Stimulated activated CD4-positive, alpha-beta T cell treated with anti-CD3 and anti-CD28 coated beads, Interleukin-2, amount 100 ng/mL, for 48 hours (primary cell): ENCODE data around the gene GRWD1.

Experiments used
- DNase-seq, 2 donors: peaks; one replicate each; pipeline ENCODE4 v3.0.0-alpha.2; 2020

The GRWD1 gene

DNA sequence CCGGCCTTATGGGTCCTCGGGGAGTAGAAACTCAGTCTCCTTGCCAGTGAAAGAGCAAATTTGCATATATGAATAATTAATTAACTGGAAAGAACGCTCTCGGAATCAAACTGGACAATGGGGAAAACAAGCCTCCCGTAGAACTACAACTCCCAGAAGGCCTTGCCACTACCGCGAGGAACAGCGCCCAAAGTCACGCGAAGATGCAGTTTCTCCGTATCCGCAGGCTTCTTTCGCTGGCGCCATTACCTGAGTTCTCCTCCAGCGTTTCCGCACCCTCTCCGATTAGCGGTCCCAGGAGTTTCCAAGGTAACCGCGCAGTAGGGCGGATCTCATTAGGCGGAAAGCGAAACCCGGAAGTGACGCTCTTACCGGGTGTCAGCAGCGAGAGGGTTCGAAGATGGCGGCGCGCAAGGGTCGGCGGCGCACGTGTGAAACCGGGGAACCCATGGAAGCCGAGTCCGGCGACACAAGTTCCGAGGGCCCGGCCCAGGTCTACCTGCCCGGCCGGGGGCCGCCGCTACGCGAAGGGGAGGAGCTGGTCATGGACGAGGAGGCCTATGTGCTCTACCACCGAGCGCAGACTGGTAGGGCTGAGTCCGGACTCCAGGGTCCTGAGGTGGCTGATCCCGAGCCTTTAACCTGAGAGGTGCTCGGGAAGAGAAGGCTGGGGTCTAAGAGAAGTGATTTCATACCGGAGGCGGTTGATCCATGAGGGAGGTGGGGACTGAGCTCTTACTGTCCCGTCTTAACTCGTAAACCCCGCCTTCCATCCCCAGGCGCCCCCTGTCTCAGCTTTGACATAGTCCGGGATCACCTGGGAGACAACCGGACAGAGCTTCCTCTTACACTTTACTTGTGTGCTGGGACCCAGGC is at the start of gene GRWD1:
Gene GRWD1, plus strand, starts transcription at position 378 of the 876 bp plus-strand sequence. Its CDS starts 23 bp downstream, at position 401.
- DNase-seq = peak; percentile 86 to 88

DNA sequence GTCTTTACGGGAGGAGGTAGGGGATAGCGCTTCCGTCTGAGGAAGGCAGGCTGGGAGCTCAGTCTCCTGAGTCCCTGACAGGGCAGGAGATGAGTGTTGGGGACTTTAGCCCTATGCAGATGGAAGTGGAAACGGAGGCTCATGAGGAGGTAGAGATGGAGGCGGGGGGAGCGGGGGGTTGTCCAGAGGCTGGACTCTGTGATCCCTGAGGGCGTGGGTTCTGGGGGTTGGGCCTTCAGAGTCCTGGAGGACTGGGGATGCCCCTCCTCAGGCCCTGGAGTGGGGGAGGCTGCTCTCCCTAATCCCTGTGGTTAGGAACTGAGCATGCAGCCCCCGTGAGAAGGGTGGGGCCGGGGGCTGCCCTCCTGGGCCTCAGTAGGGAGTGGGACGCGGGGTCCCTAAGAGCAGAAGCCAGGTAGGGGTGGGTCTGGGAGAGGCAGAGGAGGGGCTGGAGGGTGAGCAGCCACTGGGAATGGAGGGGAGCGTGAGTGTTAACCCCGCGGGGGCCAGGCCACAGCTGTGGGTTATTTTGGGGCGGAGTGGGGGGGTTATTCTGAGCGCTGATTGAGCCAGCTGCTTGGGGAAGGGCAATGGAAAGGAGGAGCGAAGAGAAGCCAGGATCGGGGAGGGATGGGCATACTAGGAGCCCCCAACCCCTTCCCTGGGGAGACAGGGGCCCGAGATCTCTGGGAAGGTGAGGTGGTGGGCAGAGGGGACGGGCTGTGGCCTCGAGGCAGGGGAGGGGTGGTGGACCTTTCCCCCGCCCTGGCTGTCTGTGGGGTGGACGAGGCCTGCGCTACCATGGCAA is 49.6 kb upstream of the GRWD1 start:
- no peak for DNase-seq

DNA sequence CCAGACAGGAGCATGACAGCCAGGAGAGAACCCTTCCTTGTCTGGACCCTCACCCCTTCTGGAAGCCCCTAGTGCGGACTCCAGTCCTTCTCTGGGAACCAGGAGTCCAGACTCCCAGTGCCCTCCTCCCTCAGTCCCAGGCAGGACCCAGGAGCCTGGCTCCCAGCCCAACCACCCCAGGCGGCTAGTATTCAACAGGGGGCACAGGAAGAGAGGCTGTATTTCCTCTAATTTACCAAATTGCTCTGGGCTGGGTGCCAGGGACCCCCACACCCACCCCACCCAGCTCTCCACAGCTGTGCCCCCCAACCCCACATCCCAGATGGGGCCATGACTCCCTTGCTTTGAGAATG is 49.0 kb upstream of the GRWD1 start:
- no peak for DNase-seq

DNA sequence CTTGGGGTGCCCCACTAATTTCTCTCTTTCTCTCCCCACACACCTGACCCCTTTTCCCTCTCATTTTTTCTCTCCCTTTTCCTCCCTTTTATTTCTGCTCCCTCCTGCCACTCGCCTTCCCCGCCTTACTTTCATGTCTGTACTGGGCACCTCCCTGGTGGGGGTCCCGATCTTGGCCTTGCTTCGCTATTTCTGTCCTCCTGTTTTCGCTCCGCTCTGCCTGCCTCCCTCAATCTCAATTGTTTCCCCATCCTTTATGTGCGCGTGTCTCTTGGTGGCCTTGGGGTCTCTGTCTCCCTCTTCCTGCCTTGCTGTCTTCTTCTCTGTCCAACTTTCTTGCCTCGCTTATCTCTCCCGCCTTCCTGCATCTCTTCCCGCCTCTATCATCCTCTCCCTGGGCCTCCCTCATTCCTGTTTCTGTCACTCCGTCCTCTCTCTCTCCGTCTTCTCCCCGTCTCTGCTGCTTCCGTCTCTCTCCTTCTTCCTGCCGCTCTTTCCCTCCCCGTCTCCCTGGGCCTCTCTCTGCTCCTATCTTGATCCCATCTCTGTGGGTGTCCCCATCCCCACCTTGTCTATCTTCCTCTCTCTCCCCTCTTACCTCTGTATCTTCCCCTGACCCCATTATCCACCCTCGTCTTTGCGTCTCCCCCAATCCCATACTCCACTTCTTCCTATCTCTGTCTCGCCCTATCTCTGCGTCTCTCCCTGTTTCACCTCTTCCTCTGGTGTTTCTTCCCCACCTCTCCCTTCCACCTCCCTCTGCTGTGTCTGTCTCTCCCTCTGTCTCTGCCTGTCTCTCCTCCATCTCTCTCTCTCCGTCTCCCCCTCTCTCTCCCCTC is 48.3 kb upstream of the GRWD1 start:
- DNase-seq = no peak

DNA sequence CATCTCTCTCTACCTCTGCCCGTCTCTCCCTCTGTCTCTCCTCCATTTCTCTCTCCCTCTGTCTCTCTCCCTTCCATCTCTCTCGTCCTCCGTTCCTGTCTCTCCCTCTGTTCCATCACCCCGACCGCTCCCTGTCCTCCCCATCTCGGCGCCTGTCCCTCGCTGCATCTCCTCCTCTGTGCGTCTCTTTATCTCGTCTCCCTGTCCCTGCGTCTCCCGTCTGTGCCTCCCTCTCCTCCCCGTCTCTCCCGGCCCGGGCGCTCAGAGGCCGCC is 47.7 kb upstream of the GRWD1 start:
- DNase-seq = no peak

DNA sequence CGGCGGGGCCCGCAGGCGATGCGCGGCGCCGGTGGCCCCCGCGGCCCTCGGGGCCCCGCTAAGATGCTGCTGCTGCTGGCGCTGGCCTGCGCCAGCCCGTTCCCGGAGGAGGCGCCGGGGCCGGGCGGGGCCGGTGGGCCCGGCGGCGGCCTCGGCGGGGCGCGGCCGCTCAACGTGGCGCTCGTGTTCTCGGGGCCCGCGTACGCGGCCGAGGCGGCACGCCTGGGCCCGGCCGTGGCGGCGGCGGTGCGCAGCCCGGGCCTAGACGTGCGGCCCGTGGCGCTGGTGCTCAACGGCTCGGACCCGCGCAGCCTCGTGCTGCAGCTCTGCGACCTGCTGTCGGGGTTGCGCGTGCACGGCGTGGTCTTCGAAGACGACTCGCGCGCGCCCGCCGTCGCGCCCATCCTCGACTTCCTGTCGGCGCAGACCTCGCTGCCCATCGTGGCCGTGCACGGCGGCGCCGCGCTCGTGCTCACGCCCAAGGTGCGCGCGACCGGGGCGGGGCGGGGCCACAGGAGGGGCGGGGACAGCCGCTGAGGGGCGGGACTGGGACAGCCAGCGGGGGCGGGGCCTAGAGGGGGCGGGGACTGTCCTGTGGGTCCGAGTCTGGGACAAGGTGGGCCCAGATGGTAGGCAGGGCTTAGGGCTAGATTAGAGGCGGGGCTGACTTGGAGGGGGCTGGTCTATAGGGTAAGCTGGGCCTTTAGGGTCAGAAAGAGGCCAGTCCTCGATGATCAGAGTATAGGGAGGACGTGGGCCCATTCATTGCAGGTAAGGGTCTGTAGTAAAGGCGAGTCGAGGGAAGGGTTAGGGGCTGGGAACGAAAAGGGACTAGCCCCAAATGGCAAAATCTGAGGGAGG is 47.2 kb upstream of the GRWD1 start:
- DNase-seq = peak; percentile 77 to 91

DNA sequence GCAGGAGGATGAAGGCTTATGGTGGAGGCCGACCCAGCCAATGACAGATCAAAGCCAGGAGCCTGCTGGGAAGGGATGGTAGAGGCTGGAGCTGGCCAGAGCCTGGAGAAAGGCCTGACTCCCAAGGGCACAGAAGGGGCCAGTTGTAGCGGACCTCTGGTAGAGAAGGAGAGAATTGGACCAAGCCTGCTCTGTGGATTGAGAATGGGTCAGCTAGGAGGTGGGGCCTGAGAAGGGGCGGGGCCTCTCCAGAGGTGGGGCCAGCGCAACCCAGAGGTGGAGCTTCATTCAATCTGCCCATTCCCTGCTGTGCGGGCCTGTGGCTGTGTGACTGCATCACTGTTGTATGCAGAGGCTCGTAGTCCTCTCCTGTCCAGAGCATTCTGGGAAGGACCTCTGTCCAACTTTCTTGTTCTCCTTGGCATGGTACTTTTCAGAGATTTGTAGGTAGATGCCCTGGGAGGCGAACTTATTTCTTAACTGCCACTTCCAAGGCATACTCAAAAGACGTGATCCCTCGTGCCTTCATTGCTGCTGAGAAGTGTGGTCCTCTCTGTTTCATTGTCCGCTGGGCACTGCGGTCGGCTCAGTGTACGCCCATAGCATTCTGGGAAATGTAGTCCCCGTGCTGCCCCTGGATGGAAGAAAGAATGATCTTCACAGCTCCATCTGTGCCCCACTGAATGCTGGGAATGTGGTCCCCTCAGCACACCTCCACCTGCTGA is 45.6 kb upstream of the GRWD1 start:
- DNase-seq = no peak

DNA sequence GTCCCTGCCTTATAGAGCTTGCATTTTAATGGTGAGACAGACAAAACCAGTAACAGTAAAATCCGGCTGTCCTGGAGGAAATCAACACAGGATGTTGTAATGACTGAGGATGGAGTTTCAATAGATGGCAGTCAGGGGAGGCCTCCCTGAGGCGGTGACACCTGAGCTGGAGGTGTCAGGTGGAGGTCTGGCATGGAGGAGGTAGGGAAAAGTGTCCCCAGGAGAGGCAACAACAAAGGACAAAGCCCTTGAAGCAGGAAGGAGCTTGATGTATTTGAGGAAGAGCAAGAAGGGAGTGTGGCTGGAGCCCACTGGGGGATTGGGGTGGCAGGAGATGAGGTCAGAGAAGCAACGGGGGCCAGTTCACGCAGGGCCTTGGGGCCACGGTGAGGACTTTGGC is 44.5 kb upstream of the GRWD1 start:
- DNase-seq = no peak

DNA sequence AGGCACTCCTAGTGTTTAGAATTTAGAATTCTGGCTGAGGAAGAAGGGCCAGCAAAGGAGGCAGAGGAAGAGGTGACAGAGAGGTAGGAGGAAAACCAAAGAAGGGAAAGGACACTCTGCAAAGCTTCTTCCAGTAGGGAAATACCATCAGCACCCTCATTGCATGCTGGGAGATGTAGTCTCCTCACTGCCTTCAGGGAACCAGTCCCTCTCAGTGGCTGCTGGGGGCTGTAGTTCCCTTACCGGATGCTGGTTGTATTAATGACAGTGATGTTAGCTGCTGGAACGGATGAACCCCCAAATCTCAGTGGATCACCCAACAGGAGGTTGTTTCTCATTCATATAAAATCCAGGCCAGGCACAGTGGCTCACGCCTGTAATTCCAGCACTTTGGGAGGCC is 42.2 kb upstream of the GRWD1 start:
- no peak for DNase-seq

DNA sequence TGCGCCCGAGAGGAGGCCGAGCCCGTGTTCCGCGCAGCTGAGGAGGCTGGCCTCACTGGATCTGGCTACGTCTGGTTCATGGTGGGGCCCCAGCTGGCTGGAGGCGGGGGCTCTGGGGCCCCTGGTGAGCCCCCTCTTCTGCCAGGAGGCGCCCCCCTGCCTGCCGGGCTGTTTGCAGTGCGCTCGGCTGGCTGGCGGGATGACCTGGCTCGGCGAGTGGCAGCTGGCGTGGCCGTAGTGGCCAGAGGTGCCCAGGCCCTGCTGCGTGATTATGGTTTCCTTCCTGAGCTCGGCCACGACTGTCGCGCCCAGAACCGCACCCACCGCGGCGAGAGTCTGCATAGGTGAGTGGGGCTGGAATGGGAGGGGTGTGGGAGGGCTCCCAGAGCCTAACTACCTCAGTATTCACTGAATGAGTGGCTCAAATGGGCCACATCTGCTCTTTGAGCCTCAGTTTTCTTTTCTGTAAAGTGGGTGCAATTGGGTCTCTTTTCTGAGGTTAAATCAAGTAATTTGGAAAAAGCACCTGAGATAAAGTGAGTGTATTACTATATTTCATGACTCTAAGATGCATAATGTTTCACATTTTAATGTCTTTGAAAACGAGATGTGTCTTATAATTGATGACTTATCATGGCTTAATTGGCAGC is 40.6 kb upstream of the GRWD1 start:
- DNase-seq = no peak

DNA sequence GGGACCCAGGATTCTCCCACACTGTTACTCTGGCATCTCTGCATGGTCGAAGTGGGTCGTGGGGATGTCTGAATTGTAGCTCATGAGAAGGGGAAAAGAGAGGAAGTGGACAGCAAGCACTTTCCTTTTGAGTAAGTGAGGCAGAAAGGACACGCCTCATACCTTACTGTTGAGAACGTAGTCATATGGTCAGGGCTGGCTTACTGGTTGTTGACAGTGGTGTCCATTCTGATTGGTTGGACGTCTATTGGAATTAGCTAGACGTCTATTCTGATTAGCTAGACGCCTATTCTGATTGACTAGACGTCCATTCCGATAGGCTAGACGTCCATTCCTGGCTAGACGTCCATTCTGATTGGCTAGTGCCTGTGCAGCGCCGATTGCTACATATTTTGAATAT is 39.9 kb upstream of the GRWD1 start:
- DNase-seq = no peak

DNA sequence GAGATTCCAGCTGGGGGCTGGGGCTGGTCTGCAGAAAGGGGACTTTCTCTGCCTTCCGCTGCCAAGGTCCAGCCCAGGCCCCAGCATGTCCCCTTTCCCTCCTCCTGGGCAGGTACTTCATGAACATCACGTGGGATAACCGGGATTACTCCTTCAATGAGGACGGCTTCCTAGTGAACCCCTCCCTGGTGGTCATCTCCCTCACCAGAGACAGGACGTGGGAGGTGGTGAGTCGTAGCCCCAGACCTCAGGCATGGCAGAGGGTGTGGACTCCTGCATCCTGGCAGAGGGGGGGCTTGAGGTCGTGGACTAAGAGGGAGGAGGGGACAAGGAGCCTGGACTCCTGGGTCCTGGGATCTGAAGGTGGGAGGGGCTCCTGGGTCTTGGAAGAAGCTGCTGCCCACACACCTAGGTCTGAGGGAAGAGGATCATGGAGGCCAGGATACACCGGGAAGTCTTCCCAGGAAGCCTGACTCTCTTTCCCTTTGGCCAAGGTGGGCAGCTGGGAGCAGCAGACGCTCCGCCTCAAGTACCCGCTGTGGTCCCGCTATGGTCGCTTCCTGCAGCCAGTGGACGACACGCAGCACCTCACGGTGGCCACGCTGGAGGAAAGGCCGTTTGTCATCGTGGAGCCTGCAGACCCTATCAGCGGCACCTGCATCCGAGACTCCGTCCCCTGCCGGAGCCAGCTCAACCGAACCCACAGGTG is 31.8 kb upstream of the GRWD1 start:
- DNase-seq = no peak

DNA sequence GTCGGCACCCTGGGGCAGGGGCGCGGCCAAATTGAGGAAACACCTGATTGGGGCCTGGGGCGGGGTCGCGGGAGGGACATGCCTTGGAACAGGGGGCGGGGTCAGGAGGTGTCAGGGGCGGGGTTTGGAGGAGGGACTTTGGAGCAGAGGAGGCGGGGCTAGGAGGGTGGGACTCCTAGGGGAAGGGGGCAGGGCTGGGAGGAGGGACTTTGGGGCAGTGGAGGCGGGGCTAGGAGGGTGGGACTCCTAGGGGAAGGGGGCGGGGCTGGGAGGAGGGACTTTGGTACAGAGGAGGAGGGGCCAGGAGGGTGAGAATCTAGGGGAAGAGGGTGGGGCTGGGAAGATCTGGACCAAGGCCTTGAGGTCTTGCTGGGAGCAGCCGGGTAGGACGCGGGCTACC is 30.4 kb upstream of the GRWD1 start:
- peak; percentile 69 to 78 for DNase-seq

DNA sequence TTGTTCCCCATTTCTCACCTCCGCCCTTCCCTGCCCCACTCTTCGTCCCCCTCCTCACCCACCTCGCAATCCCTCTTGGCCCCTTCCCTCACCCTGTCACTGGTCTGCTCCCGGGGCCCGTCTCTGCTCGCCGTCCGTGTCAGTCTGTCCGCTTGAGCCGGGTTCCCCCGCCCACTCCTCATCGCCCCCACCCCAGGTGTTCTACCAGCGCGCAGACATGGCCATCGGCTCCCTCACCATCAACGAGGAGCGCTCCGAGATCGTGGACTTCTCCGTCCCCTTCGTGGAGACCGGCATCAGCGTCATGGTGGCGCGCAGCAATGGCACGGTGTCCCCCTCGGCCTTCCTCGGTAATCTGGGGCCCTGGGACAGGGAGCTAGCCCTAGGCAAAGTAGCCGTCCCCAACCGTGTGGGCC is 30.0 kb upstream of the GRWD1 start:
- DNase-seq = no peak

DNA sequence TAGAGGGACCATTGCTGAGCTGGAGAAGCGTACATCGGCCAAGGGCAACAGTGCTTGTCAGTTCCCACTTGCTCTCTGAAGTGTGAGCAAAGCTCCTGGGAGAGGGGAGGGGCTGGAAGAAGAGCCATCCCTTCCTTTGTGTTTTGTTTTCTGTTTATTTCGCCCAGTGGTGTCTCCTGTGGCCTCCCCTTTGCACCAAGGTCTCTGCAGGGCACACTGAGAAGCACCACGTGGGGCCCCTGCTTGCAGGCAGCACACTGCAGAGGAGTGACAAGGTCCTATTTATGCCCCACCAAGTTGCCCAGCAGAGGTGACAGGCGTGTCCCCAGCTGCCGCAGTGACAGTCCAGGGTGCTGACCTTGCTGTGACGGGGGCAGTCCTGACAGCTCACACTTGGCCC is 28.4 kb upstream of the GRWD1 start:
- no peak for DNase-seq

DNA sequence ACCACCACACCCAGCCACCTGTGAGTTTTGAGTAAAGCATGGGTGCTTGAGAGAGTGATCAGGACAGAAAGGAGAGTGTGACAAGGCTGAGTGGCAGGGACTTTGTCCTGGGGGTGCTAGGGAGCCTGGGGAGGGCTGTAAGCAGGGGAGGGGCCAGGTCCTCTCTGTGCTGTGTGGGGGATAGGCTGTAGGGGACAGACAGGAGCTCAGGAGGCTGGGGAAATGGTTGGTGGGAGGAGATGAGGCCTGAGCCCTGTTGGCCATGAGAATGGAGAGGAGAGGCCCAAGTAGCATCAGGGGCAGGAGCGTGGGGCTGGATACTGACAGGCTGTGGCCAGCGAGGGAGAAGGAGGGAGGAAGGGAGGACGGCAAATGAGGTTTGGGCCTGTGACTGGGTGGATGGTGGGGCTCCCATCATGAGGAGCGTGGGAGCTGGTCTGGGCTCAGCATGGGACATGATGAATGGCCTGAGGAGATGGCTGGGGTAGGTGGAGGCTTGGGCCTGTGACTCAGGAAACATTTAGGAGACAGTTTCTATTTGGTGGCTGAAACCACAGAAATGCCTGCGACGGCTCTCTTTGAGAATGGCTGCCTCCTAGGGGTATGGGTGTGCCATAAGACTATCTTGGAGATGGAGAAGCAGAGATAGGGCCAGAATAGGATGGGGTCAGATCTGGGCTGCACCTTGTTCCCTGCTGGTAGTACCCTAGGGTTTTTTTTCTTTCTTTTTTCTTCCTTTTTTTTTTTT is 27.3 kb upstream of the GRWD1 start:
- DNase-seq = no peak

DNA sequence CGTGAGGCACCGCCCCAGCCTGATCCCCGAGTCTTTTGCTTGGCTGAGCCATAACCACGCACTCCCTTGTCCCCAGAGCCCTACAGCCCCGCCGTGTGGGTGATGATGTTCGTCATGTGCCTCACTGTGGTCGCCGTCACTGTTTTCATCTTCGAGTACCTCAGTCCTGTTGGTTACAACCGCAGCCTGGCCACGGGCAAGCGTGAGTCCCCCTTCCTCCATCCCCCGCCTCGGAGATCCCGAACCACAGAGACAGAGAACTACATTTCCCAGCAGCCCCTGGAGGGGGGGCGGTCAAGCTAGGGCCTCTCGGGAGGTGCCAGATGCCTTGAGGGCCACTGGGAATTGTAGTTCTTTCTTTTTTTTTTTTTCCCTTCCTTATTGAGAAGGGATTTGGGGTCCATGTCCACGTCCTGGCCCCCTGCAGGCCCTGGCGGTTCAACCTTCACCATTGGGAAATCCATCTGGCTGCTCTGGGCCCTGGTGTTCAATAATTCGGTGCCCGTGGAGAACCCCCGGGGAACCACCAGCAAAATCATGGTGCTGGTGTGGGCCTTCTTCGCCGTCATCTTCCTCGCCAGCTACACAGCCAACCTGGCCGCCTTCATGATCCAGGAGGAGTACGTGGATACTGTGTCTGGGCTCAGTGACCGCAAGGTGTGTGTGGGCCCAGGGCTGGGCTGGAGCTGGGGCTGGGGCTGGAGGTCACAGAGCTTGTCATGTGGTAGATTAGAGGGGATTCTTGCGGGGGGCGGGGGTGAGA is 26.4 kb upstream of the GRWD1 start:
- DNase-seq = peak; percentile 63 to 68

DNA sequence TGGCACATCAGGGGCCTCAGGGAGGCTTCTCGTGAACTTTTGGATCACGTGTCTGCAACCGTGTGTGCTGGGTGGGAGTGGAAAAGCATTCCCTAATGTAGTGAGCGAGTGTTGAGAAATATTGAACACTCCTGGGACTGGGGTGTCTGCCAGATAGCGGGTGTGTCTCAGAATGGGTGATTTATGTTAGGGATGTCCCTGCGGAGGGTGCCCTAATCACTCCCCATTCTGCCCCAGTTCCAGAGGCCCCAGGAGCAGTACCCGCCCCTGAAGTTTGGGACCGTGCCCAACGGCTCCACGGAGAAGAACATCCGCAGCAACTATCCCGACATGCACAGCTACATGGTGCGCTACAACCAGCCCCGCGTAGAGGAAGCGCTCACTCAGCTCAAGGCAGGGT is 24.2 kb upstream of the GRWD1 start:
- DNase-seq = no peak

DNA sequence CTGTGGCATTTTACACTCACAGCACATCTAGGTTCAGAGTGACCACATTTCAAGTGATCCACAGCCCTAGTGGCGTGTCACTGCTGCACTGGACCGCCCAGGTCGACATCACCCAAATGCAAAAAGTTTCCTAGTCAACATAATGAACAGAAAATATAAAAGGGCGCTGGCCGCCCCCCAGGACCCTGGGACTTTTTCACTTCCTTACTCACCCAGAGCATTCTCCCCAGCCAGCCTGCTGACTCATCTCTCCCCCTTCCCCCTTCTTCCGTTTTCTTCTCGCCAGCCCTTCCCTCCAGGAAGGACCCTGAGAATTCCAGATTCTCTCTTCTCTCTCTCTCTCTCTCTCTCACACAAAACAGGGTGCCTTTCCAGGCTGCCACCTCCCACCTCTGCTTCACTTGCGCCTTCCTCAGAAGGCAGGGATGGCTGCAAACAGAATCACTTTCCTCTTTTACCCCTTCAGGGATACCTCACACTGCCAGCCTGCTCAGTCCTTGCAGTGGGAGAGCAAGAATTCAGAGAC is 21.0 kb upstream of the GRWD1 start:
- no peak for DNase-seq
